Measurements from ENCODE around the gene SPAG9. TPM values are rescaled to one million over a fixed set of nuclear protein-coding genes. Genes with fewer than 3 reads are reported as not detected.
"Not testable (repeated sequence)": the region's sequence is repeated elsewhere in the genome, so short reads cannot be mapped to it uniquely, and the experiment has no call there.

SPAG9 gene
- total RNA-seq, 1 experiment from 2014 or later = 54.3 TPM

DNA sequence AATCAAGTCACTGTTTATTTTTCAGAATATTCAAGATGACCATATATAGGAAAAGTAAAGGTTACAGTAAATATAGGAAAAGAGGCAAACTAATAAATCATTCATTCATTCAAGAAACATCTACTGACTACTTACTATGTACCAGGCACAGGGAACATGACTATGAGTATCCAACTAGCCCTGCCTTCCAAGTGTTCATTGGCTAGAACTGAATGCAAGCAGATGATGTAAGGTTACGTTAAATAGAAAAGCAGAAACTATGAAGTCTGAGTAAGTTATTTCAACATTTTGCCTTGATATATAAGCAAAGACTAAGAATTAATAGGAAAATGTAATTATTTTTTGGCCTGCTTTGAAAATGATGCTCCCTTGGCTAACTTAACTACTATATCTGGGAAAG, 36.7 kb downstream of the SPAG9 start:
- Histone ChIP-seq H4K5ac (ENCODE audit: insufficient read length, low read depth, low read length) (no peak overlapping the region), H4K20me1 (ENCODE audit: control insufficient read depth, insufficient read depth, insufficient read length) (no peaks in the 10 kb centered on the region), H3K9ac (ENCODE audit: extremely low read depth, insufficient read length, low read length) (no peak overlapping the region), H3K4me2 (ENCODE audit: insufficient read depth, insufficient read length, low read length) (no peak overlapping the region), H3K4me1 (ENCODE audit: insufficient read depth, low read length) (no peaks in the 10 kb centered on the region), H3K14ac (ENCODE audit: insufficient read depth, low read length) (no peak overlapping the region), H3K18ac (ENCODE audit: insufficient read length, low read depth, low read length) (no peak overlapping the region), H3K27ac (ENCODE audit: insufficient read length, low read depth, low read length) (no peak overlapping the region), H3K4ac (ENCODE audit: low read depth, low read length) (no peak overlapping the region), H3T11ph (ENCODE audit: low read length) (no peak overlapping the region), H2AK5ac (ENCODE audit: insufficient read length, low read length) (no peak overlapping the region), H4K91ac (ENCODE audit: insufficient read length, low read depth, low read length) (no peak overlapping the region), H3K23ac (ENCODE audit: insufficient read length, low read depth, low read length) (no peak overlapping the region), H2BK15ac (ENCODE audit: low read depth, low read length) (no peak overlapping the region), H3K56ac (ENCODE audit: insufficient read length, low read depth, low read length) (no peak overlapping the region), H2AFZ (ENCODE audit: low read length) (no peak overlapping the region), H2BK5ac (ENCODE audit: insufficient read length, low read length) (no peak overlapping the region), H2BK12ac (ENCODE audit: insufficient read length, low read depth, low read length) (no peak overlapping the region), H3K79me2 (ENCODE audit: insufficient read depth, low read length) (no peaks in the 10 kb centered on the region), H2BK20ac (ENCODE audit: low read depth, low read length, poor library complexity, severe bottlenecking) (no peak overlapping the region), H3K27me3 (ENCODE audit: insufficient read depth, low read length) (no peaks in the 10 kb centered on the region), H3K9me3 (ENCODE audit: control insufficient read depth, low read depth, low read length) (no peaks in the 10 kb centered on the region), H3K79me1 (ENCODE audit: insufficient read depth, low read depth, low read length, poor library complexity, severe bottlenecking) (no peaks in the 10 kb centered on the region), H2BK120ac (ENCODE audit: low read depth, low read length, poor library complexity, severe bottlenecking) (no peak overlapping the region), H4K8ac (replicated peaks; ENCODE audit: insufficient read length, low read depth, low read length) (no peak overlapping the region), H3K23me2 (ENCODE audit: insufficient read length, low read depth, low read length, poor library complexity, severe bottlenecking) (no peaks in the 10 kb centered on the region)
- no peak for DNase-seq
- Mint-ChIP-seq H3K36me3 (ENCODE audit: insufficient read depth in 1 of 3, low read depth in 3 of 3) (peaks cover 0 to 5% (median 5%) of the 10 kb centered on the region in 3 experiments; a peak in 5 of 7 replicates), H3K27ac (no peak overlapping the region), H3K9me3 (no peaks in the 10 kb centered on the region), H3K27me3 (ENCODE audit: low read depth) (no peaks in the 10 kb centered on the region; the same call in 1 of the 2 replicates), H3K4me3 (no peak overlapping the region), H3K4me1 (no peaks in the 10 kb centered on the region)
- TF ChIP-seq, protein P1, sequence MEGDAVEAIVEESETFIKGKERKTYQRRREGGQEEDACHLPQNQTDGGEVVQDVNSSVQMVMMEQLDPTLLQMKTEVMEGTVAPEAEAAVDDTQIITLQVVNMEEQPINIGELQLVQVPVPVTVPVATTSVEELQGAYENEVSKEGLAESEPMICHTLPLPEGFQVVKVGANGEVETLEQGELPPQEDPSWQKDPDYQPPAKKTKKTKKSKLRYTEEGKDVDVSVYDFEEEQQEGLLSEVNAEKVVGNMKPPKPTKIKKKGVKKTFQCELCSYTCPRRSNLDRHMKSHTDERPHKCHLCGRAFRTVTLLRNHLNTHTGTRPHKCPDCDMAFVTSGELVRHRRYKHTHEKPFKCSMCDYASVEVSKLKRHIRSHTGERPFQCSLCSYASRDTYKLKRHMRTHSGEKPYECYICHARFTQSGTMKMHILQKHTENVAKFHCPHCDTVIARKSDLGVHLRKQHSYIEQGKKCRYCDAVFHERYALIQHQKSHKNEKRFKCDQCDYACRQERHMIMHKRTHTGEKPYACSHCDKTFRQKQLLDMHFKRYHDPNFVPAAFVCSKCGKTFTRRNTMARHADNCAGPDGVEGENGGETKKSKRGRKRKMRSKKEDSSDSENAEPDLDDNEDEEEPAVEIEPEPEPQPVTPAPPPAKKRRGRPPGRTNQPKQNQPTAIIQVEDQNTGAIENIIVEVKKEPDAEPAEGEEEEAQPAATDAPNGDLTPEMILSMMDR (conservative IDR thresholded peaks at IDR 0.05) = no peak
- no CpG with 5 or more reads among the region's 1 CpG for WGBS (ENCODE audit: extremely low coverage, insufficient read length, low lambda C conversion rate)

DNA sequence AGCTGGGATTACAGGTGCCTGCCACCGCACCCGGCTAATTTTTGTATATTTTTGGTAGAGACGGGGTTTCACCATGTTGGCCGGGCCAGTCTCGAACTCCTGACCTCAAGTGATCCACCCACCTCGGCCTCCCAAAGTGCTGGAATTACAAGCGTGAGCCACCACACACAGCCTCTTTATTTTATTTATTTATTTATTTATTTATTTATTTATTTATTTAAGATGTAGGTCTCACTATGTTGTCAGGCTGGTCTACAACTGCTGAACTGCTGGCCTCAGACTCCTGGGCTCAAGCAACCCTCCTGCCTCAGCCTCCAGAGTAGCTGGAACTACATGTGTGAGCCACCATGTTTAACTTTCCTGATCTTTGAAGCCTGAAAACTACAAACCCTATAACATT, 37.3 kb downstream of the SPAG9 start:
- H3K9me3 Mint-ChIP-seq; H3K4me1 ChIP-seq (ENCODE audit: insufficient read depth, low read length); H2BK5ac ChIP-seq (ENCODE audit: insufficient read length, low read length); H3K79me1 ChIP-seq (ENCODE audit: insufficient read depth, low read depth, low read length, poor library complexity, severe bottlenecking); H4K5ac ChIP-seq (ENCODE audit: insufficient read length, low read depth, low read length); H2BK15ac ChIP-seq (ENCODE audit: low read depth, low read length); H3K9ac ChIP-seq (ENCODE audit: extremely low read depth, insufficient read length, low read length); H4K91ac ChIP-seq (ENCODE audit: insufficient read length, low read depth, low read length); DNase-seq; H2AFZ ChIP-seq (ENCODE audit: low read length); H3K9me3 ChIP-seq (ENCODE audit: control insufficient read depth, low read depth, low read length); H4K8ac ChIP-seq (replicated peaks; ENCODE audit: insufficient read length, low read depth, low read length); H3K27me3 Mint-ChIP-seq (ENCODE audit: low read depth); H2AK5ac ChIP-seq (ENCODE audit: insufficient read length, low read length); H3T11ph ChIP-seq (ENCODE audit: low read length); H3K27ac ChIP-seq (ENCODE audit: insufficient read length, low read depth, low read length); H3K4me1 Mint-ChIP-seq; H3K36me3 Mint-ChIP-seq (ENCODE audit: insufficient read depth in 1 of 3, low read depth in 3 of 3); H3K4me3 Mint-ChIP-seq; H3K4me2 ChIP-seq (ENCODE audit: insufficient read depth, insufficient read length, low read length); H3K23me2 ChIP-seq (ENCODE audit: insufficient read length, low read depth, low read length, poor library complexity, severe bottlenecking); H3K4ac ChIP-seq (ENCODE audit: low read depth, low read length); H3K27me3 ChIP-seq (ENCODE audit: insufficient read depth, low read length); H3K14ac ChIP-seq (ENCODE audit: insufficient read depth, low read length); H2BK120ac ChIP-seq (ENCODE audit: low read depth, low read length, poor library complexity, severe bottlenecking); H4K20me1 ChIP-seq (ENCODE audit: control insufficient read depth, insufficient read depth, insufficient read length); H3K23ac ChIP-seq (ENCODE audit: insufficient read length, low read depth, low read length); H3K79me2 ChIP-seq (ENCODE audit: insufficient read depth, low read length); H2BK12ac ChIP-seq (ENCODE audit: insufficient read length, low read depth, low read length); H3K56ac ChIP-seq (ENCODE audit: insufficient read length, low read depth, low read length); H3K18ac ChIP-seq (ENCODE audit: insufficient read length, low read depth, low read length); H2BK20ac ChIP-seq (ENCODE audit: low read depth, low read length, poor library complexity, severe bottlenecking); H3K27ac Mint-ChIP-seq: not testable (repeated sequence)
- WGBS (ENCODE audit: extremely low coverage, insufficient read length, low lambda C conversion rate) = no CpG with 5 or more reads among the region's 7 CpGs

Data from H9 (cell line).